HEK293 (cell line): ENCODE results near the gene RFX4.
A peak's percentile ranks its signal among the peaks of the same experiment; 100 is the strongest.

Experiments used
- CTCF ChIA-PET: fragments of 350-600 bp; formaldehyde crosslinking; extraction: SDS; loops from one replicate; lab custom pipeline; 2021; ENCODE audit warnings: antibody characterized with exemption; lab: Yijun Ruan, JAX
- POLR2A ChIA-PET: fragments of 300-600 bp; formaldehyde crosslinking; extraction: SDS; loops from one replicate; lab custom pipeline; 2020; ENCODE audit warnings: antibody characterized with exemption, inconsistent platforms; lab: Yijun Ruan, JAX
- H3K27ac ChIP-seq: fragments of 200-500 bp; sonication (Bioruptor generic); 2 replicates; pipeline ENCODE4 v1.5.1; 2014; ENCODE audit warnings: low read depth, low read length, control low read depth, inconsistent platforms; ENCODE audit errors: extremely low read depth
- H3K36me3 ChIP-seq, 2 experiments: fragments of 200-500 bp in 1 of 2; sonication (Bioruptor generic) in 1 of 2; 1 replicate in 1 of 2; 2 replicates in 1 of 2; pipeline ENCODE4 v1.5.1; 2014 to 2017; ENCODE audit warnings: inconsistent platforms in 2 of 2, low read length in 2 of 2; ENCODE audit not compliant: control insufficient read depth in 2 of 2, insufficient read depth in 1 of 2
- H3K4me1 ChIP-seq: fragments of 200-500 bp; sonication (Bioruptor generic); 2 replicates; pipeline ENCODE4 v1.5.1; 2014; ENCODE audit warnings: mild to moderate bottlenecking, low read length, inconsistent platforms; ENCODE audit not compliant: control insufficient read depth, insufficient read depth
- H3K4me3 ChIP-seq: 2 replicates; pipeline ENCODE4 v1.5.1; 2011; ENCODE audit warnings: low read depth, mild to moderate bottlenecking, control low read depth, low read length, moderate library complexity
- H3K9me3 ChIP-seq: fragments of 200-500 bp; sonication (Bioruptor generic); 2 replicates; pipeline ENCODE4 v1.5.1; 2014; ENCODE audit warnings: low read depth, low read length, inconsistent platforms; ENCODE audit not compliant: control insufficient read depth, insufficient read depth
- BCL11B ChIP-seq: fragments of 450-650 bp; formaldehyde crosslinking; IDR thresholded peaks from 2 replicates; pipeline ENCODE4 v1.5.1; 2016; ENCODE audit warnings: low read depth, missing biosample characterization, missing genetic modification characterization
- HOXC10 ChIP-seq: sonication (generic); formaldehyde crosslinking; IDR thresholded peaks from 2 replicates; pipeline ENCODE4 v1.8.1; 2023; ENCODE audit warnings: mild to moderate bottlenecking, missing genetic modification reagents
- KLF8 ChIP-seq: fragments of 450-650 bp; formaldehyde crosslinking; IDR thresholded peaks from 2 replicates; pipeline ENCODE4 v1.5.1; 2016; ENCODE audit warnings: missing biosample characterization, missing genetic modification characterization
- TRIM28 ChIP-seq: IDR thresholded peaks from 2 replicates; pipeline ENCODE4 v1.6.1; 2011; ENCODE audit warnings: low read length, control low read depth, borderline replicate concordance
- ZBTB26 ChIP-seq: fragments of 450-650 bp; formaldehyde crosslinking; optimal IDR thresholded peaks from 2 replicates; pipeline ENCODE3; 2016; ENCODE audit warnings: missing biosample characterization, mild to moderate bottlenecking, missing genetic modification characterization
- ZBTB49 ChIP-seq: fragments of 450-650 bp; formaldehyde crosslinking; IDR thresholded peaks from 2 replicates; pipeline ENCODE4 v1.5.1; 2016; ENCODE audit warnings: missing biosample characterization, missing genetic modification characterization, low read depth
- ZFP41 ChIP-seq: fragments of 450-650 bp; formaldehyde crosslinking; IDR thresholded peaks from 2 replicates; pipeline ENCODE4 v1.5.1; 2016; ENCODE audit warnings: missing biosample characterization, missing genetic modification characterization, borderline replicate concordance
- ZNF169 ChIP-seq: fragments of 450-650 bp; formaldehyde crosslinking; IDR thresholded peaks from 2 replicates; pipeline ENCODE4 v1.5.1; 2016; ENCODE audit warnings: missing biosample characterization, missing genetic modification characterization
- ZNF174 ChIP-seq: fragments of 450-650 bp; formaldehyde crosslinking; IDR thresholded peaks from 2 replicates; pipeline ENCODE4 v1.5.0; 2017; ENCODE audit warnings: missing biosample characterization, mild to moderate bottlenecking, missing genetic modification characterization
- ZNF202 ChIP-seq: fragments of 450-650 bp; formaldehyde crosslinking; IDR thresholded peaks from 2 replicates; pipeline ENCODE4 v1.5.1; 2016; ENCODE audit warnings: missing biosample characterization, missing genetic modification characterization, borderline replicate concordance
- ZNF239 ChIP-seq: fragments of 450-650 bp; formaldehyde crosslinking; IDR thresholded peaks from 2 replicates; pipeline ENCODE4 v1.5.1; 2016; ENCODE audit warnings: missing biosample characterization, missing genetic modification characterization
- ZNF354C ChIP-seq: fragments of 450-650 bp; formaldehyde crosslinking; IDR thresholded peaks from 2 replicates; pipeline ENCODE4 v1.5.1; 2016; ENCODE audit warnings: missing biosample characterization, missing genetic modification characterization, low read depth, borderline replicate concordance
- ZNF488 ChIP-seq: fragments of 450-650 bp; formaldehyde crosslinking; IDR thresholded peaks from 2 replicates; pipeline ENCODE4 v1.5.1; 2016; ENCODE audit warnings: missing biosample characterization, missing genetic modification characterization
- ZNF510 ChIP-seq: fragments of 450-650 bp; formaldehyde crosslinking; IDR thresholded peaks from 2 replicates; pipeline ENCODE4 v1.5.1; 2018; ENCODE audit warnings: mild to moderate bottlenecking, missing genetic modification characterization, missing biosample characterization; ENCODE audit not compliant: insufficient replicate concordance
- ZNF529 ChIP-seq: fragments of 450-650 bp; formaldehyde crosslinking; IDR thresholded peaks from 2 replicates; pipeline ENCODE4 v1.5.1; 2017; ENCODE audit warnings: missing genetic modification characterization, missing biosample characterization; ENCODE audit not compliant: insufficient replicate concordance
- ZNF623 ChIP-seq: fragments of 450-650 bp; formaldehyde crosslinking; IDR thresholded peaks from 2 replicates; pipeline ENCODE4 v1.5.1; 2016; ENCODE audit warnings: missing biosample characterization, missing genetic modification characterization
- ZNF654 ChIP-seq: fragments of 450-650 bp; formaldehyde crosslinking; IDR thresholded peaks from 2 replicates; pipeline ENCODE4 v1.5.1; 2016; ENCODE audit warnings: low read depth, missing biosample characterization, missing genetic modification characterization
- ZNF660 ChIP-seq: fragments of 450-650 bp; IDR thresholded peaks from 2 replicates; pipeline ENCODE4 v1.5.1; 2018; ENCODE audit warnings: missing biosample characterization, mild to moderate bottlenecking, missing genetic modification characterization
- ZNF701 ChIP-seq: fragments of 450-650 bp; formaldehyde crosslinking; IDR thresholded peaks from 2 replicates; pipeline ENCODE4 v1.5.1; 2016; ENCODE audit warnings: missing biosample characterization, missing genetic modification characterization
- ZSCAN5A ChIP-seq: fragments of 450-650 bp; formaldehyde crosslinking; IDR thresholded peaks from 2 replicates; pipeline ENCODE4 v1.5.1; 2016; ENCODE audit warnings: missing biosample characterization, missing genetic modification characterization
- ZXDB ChIP-seq: fragments of 450-650 bp; formaldehyde crosslinking; IDR thresholded peaks from 2 replicates; pipeline ENCODE4 v1.5.1; 2016; ENCODE audit warnings: missing biosample characterization, missing genetic modification characterization

The RFX4 gene

GRCh38 chr12:106721915-106722314 lies 139.1 kb downstream of the RFX4 start:
- CTCF ChIA-PET: no interaction called here
- TF ChIP-seq ZXDB (tag by site-specific recombination) (no peak), ZFP41 (tag by site-specific recombination) (no peak), ZSCAN5A (tag by site-specific recombination) (no peak), ZNF488 (tag by site-specific recombination) (no peak), ZBTB49 (tag by site-specific recombination) (no peak), ZNF623 (tag by site-specific recombination) (no peak), ZNF529 (tag by site-specific recombination) (no peak), HOXC10 (CRISPR knock-in tag) (no peak), ZNF239 (no peak), ZNF354C (no peak), ZNF174 (tag by site-specific recombination) (no peak), ZNF510 (no peak), BCL11B (tag by site-specific recombination) (no peak), ZNF169 (tag by site-specific recombination) (no peak), ZNF202 (tag by site-specific recombination) (no peak), ZNF701 (tag by site-specific recombination) (no peak), KLF8 (tag by site-specific recombination) (no peak), ZNF660 (tag by site-specific recombination) (no peak), ZBTB26 (no peak)

GRCh38 chr12:106722837-106723236 lies 140.0 kb downstream of the RFX4 start:
- TF ChIP-seq TRIM28 (no peak), ZNF654 (tag by site-specific recombination) (peak; percentile 19)
- Histone ChIP-seq H3K4me3 (no peak overlapping the region), H3K27ac (no peak overlapping the region), H3K4me1 (no peaks in the 10 kb centered on the region), H3K9me3 (no peaks in the 10 kb centered on the region), H3K36me3 (no peaks in the 10 kb centered on the region)
- ChIA-PET CTCF (interaction anchor here (1.0 kb wide), 1 partner anchor 12 kb away, joined by 3 read pairs; no protein-coding TSS in a partner anchor), POLR2A (no interaction called here)

More at GRCh38 chr12:106721915-106722314, 139.1 kb downstream of the RFX4 start:
- Histone ChIP-seq H3K9me3 (no peaks in the 10 kb centered on the region), H3K27ac (no peak overlapping the region), H3K4me1 (no peaks in the 10 kb centered on the region), H3K4me3 (no peak overlapping the region), H3K36me3 (no peaks in the 10 kb centered on the region)
- POLR2A ChIA-PET: no interaction called here
